ENCODE data around the gene FAM171A1.

Gene FAM171A1

GRCh38 chr10:15373199-15373598 is 2.1 kb upstream of the FAM171A1 start:
- no peak for DNase-seq (ENCODE audit: low read depth)

GRCh38 chr10:15370212-15370855 is 755 bp downstream of the FAM171A1 start:
- DNase-seq (ENCODE audit: low read depth) = no peak

- DNase-seq (ENCODE audit: low read depth) = no peak
Observed at GRCh38 chr10:15369256-15370211, 1.6 kb downstream of the FAM171A1 start.

GRCh38 chr10:15368101-15368855 is 2.8 kb downstream of the FAM171A1 start:
- DNase-seq (ENCODE audit: low read depth) = no peak

GRCh38 chr10:15367296-15368085 is 3.6 kb downstream of the FAM171A1 start:
- DNase-seq (ENCODE audit: low read depth) = no peak

- no peak for DNase-seq (ENCODE audit: low read depth)
Observed at GRCh38 chr10:15365692-15366091, 5.4 kb downstream of the FAM171A1 start.

GRCh38 chr10:15364001-15364400 is 7.1 kb downstream of the FAM171A1 start:
- no peak for DNase-seq (ENCODE audit: low read depth)

GRCh38 chr10:15363031-15363430 is 8.1 kb downstream of the FAM171A1 start:
- DNase-seq (ENCODE audit: low read depth) = no peak

GRCh38 chr10:15361131-15361530 is 10.0 kb downstream of the FAM171A1 start:
- no peak for DNase-seq (ENCODE audit: low read depth)

GRCh38 chr10:15360566-15360965 is 10.5 kb downstream of the FAM171A1 start:
- DNase-seq (ENCODE audit: low read depth) = no peak

GRCh38 chr10:15353471-15354017 is 17.5 kb downstream of the FAM171A1 start:
- no peak for DNase-seq (ENCODE audit: low read depth)

GRCh38 chr10:15352836-15353235 is 18.3 kb downstream of the FAM171A1 start:
- DNase-seq (ENCODE audit: low read depth) = no peak

GRCh38 chr10:15352201-15352600 is 18.9 kb downstream of the FAM171A1 start:
- no peak for DNase-seq (ENCODE audit: low read depth)

- DNase-seq (ENCODE audit: low read depth) = no peak
Observed at GRCh38 chr10:15351099-15351820, 19.8 kb downstream of the FAM171A1 start.

- no peak for DNase-seq (ENCODE audit: low read depth)
Observed at GRCh38 chr10:15349112-15349511, 22.0 kb downstream of the FAM171A1 start.

GRCh38 chr10:15348579-15348978 is 22.5 kb downstream of the FAM171A1 start:
- no peak for DNase-seq (ENCODE audit: low read depth)

- no peak for DNase-seq (ENCODE audit: low read depth)
Observed at GRCh38 chr10:15347150-15347549, 23.9 kb downstream of the FAM171A1 start.

- DNase-seq (ENCODE audit: low read depth) = no peak
Observed at GRCh38 chr10:15346440-15347141, 24.5 kb downstream of the FAM171A1 start.

GRCh38 chr10:15345450-15345849 is 25.6 kb downstream of the FAM171A1 start:
- no peak for DNase-seq (ENCODE audit: low read depth)

- DNase-seq (ENCODE audit: low read depth) = no peak
Observed at GRCh38 chr10:15344876-15345285, 26.2 kb downstream of the FAM171A1 start.

Measured in stimulated activated CD8-positive, alpha-beta memory T cell treated with anti-CD3 and anti-CD28 coated beads, Interleukin-4, amount 100 ng/mL, for 24 hours (primary cell).